Stimulated activated CD4-positive, alpha-beta T cell treated with anti-CD3 and anti-CD28 coated beads, Interleukin-1b, Interleukin-23, amount 100 ng/mL, for 48 hours (primary cell): Measurements from ENCODE around the gene IPO9.
"Not testable (repeated sequence)": the region's sequence is repeated elsewhere in the genome, so short reads cannot be mapped to it uniquely, and the experiment has no call there.

ENCODE experiments used
- DNase-seq: peaks from one replicate; pipeline ENCODE4 v3.0.0-alpha.2; 2020

IPO9 gene

DNA sequence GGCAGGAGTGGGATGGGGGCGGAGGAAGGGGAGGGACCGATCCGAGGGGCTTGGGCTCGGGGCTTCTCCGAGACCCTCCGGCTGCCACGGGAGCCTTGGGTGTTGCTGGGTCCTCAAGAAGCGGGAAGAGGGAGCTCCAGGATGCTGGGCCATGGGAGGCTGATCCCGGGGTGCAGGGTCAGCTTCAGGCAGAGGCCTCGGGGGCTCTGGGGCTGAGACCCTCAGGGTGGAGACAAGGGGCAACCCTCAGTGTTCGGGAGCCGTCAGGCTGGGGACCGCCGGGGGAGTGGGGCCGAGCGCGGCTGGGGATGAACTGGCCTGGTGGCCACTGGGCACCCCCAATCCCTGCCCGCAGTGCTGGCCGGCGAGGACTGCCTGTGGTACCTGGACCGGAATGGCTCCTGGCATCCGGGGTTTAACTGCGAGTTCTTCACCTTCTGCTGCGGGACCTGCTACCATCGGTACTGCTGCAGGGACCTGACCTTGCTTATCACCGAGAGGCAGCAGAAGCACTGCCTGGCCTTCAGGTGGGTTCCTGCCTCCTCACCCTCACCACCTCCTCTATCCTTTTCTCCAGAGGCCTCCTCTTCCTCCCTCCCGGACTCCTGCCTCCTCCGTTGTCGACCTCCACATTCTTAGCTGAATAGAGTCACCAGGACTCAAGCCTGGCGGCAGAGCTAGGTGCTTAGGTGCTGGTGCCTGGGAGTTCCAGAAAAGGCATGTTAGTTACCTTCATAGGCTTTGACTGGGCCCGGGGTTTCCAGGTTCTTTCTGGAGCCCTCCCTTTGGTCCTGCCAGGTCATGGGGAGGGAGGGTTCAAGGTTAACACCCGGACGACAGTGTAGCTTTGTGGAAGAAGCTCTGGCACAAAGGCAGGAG is 60.4 kb downstream of the IPO9 start:
- DNase-seq, result no peak

DNA sequence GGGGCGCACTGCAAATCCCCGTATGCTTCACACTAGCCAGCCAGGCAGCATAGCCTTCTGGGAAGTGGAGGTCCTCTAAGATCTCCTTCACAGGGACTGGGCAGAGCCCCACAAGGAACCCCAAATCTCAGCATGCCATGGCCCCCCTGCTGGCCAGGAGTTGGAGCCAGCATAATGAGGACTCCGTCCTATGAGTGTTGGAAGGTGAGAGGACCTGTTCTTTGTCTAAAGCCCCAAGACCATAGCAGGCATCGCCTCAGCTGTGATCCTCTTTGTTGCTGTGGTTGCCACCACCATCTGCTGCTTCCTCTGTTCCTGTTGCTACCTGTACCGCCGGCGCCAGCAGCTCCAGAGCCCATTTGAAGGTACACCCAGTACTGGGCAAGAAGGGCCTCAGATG is 61.3 kb downstream of the IPO9 start:
- no peak for DNase-seq

DNA sequence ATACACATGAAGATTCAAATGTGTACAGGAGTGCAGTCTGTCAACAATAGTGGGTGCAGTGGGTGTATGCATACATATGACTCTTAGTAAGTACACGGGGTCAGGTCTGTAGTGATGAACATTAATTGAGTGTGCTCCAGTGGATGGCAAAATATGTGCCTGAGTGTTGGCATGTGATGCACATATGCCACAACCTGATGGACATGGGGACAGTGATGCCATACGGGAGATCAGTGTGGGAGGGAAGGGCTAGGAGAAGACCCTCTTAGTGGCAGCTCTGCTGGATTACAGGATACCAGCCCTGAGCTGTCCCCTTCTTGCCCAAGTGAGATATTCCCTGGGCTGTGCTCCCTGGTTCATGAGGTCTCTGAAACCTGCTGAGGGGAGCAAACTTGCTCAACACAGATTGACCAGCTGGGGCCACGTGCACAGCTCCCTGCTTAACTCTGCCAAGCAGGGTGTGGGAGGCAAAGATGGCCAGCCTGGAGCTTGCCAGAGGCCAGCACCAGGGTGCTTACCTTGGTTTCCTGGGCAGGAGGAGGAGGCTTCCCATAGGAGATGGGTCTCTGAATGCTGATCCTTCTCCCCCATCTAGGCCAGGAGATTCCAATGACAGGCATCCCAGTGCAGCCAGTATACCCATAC is 62.0 kb downstream of the IPO9 start:
- no peak for DNase-seq

- no peak for DNase-seq
These were observed 62.6 kb downstream of the IPO9 start for GRCh38 chr1:201891451-201892045.

GRCh38 chr1:201892211-201892610 is 63.3 kb downstream of the IPO9 start:
- DNase-seq, result no peak

DNA sequence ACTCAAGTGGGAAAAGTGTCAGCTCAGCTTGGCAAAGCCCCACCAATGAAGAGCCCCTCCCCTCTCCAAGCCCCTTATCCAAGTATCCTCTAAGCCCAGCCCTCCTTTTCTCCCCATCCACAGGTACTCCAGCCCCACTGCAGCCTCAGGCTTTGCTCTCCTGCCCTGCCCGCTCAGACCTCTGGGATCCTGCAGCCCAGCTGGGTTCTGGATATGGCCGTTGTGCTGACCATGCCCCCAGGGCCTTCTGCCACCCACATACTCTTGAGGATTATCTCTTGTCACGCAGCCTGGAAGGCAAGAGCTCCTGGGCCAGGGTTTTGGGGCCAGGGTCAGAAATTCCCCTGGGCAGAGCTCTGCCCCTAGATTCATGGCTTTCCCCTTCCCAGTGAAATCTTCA is 64.5 kb downstream of the IPO9 start:
- no peak for DNase-seq

DNA sequence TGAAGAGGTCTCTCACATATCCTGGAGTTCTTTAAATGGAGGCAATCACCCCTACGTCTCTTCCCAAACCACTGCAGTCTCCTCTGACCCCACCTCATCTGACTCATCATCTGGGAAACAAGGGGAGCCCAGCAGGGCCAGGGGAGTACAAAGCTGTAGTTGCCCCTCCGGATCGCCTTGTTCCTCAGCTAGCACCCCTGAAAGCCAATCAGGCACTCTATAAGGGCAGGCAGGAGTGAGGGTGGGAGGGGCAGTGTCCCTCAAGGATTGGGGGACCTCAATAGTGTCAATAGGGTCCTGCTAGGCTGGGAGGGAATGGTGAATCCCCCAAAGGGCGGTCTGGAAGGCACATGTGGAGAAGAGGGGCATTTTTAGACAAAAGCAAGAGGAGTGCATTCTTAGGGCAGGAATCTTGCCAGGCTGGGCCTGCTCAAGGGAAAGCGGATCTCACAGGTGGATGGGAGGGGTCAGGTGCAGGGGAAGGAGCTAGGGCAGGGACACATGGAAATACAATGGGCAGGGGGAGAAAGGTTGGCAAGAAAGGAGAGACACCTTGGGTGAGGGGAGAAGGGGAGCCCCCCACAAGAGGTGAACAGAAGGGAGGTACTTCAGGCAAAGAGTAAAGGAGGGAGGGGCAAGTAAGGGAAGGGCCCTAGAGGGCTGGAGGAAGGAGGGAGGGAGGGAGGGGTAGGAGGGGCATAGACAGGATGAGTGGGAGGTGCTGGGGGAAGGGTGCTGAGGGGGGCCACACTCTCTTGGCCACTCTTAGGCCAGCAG is 65.6 kb downstream of the IPO9 start:
- DNase-seq, result no peak

DNA sequence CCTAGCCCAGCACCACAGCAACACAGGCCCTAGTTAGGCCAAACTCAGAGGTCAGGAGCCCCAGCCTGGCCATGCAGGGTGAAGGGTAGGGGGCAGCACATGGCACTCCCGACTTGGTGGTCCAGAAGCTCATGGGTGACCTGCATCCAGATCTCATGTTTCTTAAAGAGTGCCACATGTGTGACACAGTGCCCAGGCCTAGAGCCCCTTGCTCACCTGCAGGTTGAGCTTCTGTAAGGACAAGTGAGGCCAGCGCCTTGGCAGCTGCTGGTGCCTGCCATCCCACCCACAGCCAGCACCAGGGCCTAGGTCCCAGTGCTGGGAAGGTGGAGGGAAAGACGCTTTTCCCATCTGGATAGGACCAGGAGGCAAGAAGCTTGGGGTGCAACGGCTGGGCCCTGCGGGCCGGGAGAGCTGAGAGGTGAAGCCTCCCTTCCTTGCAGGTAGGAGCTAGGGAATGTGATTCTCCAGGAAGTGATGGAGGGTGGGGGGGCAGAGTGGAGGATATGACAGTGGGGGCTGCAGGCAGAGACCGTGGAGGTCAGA is 66.2 kb downstream of the IPO9 start:
- no peak for DNase-seq

GRCh38 chr1:201895913-201896807 is 67.2 kb downstream of the IPO9 start:
- DNase-seq, result peak; percentile 87

- DNase-seq, result no peak
These were observed 68.0 kb downstream of the IPO9 start for GRCh38 chr1:201896951-201897391.

DNA sequence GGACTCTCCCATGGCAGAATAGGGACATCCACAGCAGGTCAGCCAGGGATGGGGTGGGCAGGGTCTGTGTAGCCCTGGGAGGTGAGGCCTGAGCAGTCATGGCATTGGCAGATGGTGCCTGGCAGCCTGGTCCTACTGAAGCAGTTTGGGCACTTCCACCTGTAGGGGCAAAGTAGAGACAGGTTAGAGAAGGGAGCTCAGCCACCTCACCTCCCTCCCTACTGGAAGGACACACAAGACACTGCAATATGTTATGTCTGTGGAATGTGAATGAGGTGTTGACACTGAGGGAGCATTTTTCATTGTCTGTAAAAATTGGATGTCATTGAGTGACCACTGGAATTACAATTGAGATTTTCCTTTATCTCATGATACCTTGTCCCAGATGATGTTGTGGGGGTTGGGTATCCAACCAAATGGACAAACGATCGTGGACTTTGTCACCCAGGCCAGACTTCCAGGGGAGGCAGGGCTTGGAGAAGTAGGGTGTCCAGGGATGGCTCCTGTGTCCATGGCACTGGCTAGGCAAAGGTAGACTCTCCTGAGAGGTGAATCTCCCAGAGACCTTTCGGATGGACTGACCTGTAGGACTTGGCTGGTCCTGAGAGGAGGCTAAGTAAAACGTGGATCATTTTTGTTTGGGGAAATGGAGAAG is 69.4 kb downstream of the IPO9 start:
- DNase-seq, result no peak

- DNase-seq, result no peak
These were observed 70.0 kb downstream of the IPO9 start for GRCh38 chr1:201898992-201899391.

- no peak for DNase-seq
These were observed 70.9 kb downstream of the IPO9 start for GRCh38 chr1:201899683-201900429.

DNA sequence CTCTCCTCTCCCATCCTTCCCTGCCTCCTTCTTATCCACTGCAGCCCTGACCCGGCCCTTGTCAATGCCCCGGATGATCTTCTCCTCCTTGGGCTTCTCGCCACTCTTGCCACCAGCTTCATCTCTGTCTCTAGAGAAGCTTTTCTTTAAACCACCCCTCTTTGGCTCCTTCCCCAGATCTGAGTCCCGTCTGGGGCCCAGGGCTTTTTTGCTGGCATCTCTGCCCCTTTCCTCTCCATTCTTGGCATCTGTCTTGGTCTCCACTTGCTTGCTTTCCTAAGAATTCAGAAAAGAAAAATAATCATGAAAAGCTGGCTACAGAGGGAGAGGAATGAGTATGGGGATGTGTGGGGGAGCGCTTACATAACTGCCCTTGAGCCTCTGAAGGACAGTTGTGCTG is 71.5 kb downstream of the IPO9 start:
- no peak for DNase-seq

- DNase-seq, result not testable (repeated sequence)
These were observed 72.1 kb downstream of the IPO9 start for GRCh38 chr1:201901036-201901435.

GRCh38 chr1:201902198-201902597 is 73.2 kb downstream of the IPO9 start:
- DNase-seq, result no peak

GRCh38 chr1:201903135-201903534 is 74.2 kb downstream of the IPO9 start:
- DNase-seq, result no peak

DNA sequence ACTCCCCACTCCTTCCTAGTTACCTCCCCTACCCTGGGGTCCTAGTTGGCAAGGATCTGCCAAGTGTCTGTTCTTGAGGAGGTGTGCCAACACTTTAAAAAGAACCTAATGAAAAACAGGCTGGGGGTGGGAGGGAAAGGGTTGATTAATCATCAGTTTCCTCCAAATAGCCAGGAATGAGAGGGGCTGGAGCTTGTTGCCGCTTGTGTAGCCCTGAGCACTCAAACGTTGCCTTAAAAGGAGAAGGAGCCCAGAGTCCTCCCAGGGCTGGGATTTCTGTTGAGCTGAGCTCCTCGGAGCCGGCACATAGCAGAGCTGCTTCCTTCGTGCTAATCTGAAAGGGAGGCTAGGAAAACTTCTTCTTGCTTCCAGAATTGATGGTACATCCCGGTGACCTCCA is 75.6 kb downstream of the IPO9 start:
- DNase-seq, result no peak

DNA sequence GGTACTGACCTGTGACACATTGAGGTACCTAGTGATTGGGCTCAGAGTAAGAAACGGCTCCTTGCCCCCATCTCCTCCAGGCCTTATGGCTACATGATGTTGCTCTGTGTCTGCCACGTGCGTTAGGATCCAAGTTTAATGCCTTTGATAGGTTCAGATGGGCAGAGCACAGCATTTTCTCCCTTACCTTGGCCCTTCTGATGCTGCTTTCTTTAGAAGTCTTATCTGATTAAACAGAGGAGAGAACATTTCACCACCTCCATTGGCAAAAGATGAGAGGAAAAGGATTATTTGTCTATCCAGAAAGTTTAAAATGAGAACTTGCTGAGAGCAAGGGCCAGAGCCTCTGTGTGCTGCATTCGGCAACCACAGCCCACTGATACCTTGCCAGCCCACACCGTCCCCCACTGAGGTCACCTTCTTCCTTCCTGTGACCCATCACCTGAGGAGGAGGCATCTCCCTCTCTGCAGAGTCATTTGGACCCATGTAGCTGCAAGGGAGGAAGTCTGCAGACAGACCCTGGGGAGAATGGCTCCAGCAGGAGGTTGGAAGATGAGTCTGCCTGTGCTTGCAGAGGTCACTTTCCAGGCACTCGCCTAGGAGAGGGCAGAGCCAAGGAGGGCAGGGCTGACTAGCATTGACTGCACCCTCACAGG is 76.4 kb downstream of the IPO9 start:
- DNase-seq, result no peak

GRCh38 chr1:201906336-201906735 is 77.4 kb downstream of the IPO9 start:
- no peak for DNase-seq
